Left ventricle myocardium inferior (tissue), 1 donor: ENCODE results near the gene PCSK6. TPM values are rescaled to one million over a fixed set of nuclear protein-coding genes. Genes with fewer than 3 reads are reported as not detected.

ENCODE experiments used
- DNase-seq: peaks from one replicate; pipeline ENCODE4 v3.0.0-alpha.2; 2020
- H3K27ac ChIP-seq: fragments of 200-600 bp; replicated peaks from 2 replicates; pipeline ENCODE4 v1.8.0; 2021
- H3K27me3 ChIP-seq: fragments of 200-600 bp; 2 replicates; pipeline ENCODE4 v1.8.0; 2021; ENCODE audit warnings: low read depth
- H3K36me3 ChIP-seq: fragments of 200-600 bp; 2 replicates; pipeline ENCODE4 v1.8.0; 2021
- H3K4me1 ChIP-seq: fragments of 200-600 bp; 2 replicates; pipeline ENCODE4 v1.8.0; 2021
- H3K4me3 ChIP-seq: fragments of 200-600 bp; 2 replicates; pipeline ENCODE4 v1.8.0; 2021; ENCODE audit warnings: mild to moderate bottlenecking, moderate library complexity
- H3K9me3 ChIP-seq: fragments of 200-600 bp; replicated peaks from 2 replicates; pipeline ENCODE4 v1.8.0; 2021
- CTCF ChIP-seq: fragments of 200-600 bp; IDR thresholded peaks from 2 replicates; pipeline ENCODE4 v1.8.0; 2021; ENCODE audit warnings: antibody characterized with exemption, mild to moderate bottlenecking, borderline replicate concordance
- intact Hi-C: fragments of 100-400 bp; cut with micrococcal nuclease; formaldehyde crosslinking; loops from one replicate; pipeline ENCODE4 v1.11.0; 2022
- total RNA-seq: library from RNA; stranded (reverse); fragmentation: NEBNext Ultra II Directional; extraction: Animal tissue kit (Norgen Biotek cat#: 25700); gene quantifications from one replicate; pipeline ENCODE4 v1.2.1, GENCODE V29; 2021
- donor health status: DM: no; HTN: yes; CAD: no; lungs with severe emphysema.

Gene PCSK6
- total RNA-seq, 1 donor from 2014 or later: 28.6 TPM

DNA sequence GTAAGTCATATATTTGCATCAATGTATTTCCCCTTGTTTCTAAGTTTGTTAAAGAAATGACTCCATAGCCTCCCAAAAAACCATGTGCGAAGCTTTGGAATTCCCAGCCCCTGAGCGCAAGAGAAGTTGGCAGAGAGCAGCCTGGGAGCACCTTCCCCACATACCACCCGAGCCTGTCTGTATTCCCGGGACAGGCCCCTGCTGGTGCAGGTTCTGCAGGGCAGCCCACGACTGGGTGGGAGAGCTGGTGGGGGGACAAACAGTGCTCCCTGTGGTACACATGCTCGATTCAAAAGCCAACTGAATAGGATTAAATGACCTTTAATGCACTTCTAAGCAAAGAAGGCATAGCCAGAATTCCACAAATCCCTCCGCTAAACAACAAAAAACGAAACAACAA, 119.8 kb downstream of the PCSK6 start:
- peaks cover 34% of the 10 kb centered on the region for H3K4me1 ChIP-seq
- peaks cover 14% of the 10 kb centered on the region for H3K36me3 ChIP-seq
- H3K27ac ChIP-seq: peak overlapping the region; percentile 95
- intact Hi-C loops: no loop called here
- no peaks in the 10 kb centered on the region for H3K27me3 ChIP-seq
- H3K9me3 ChIP-seq: peaks cover 6% of the 10 kb centered on the region
- no peak for TF ChIP-seq CTCF
- no peak overlapping the region for H3K4me3 ChIP-seq
- DNase-seq: no peak

DNA sequence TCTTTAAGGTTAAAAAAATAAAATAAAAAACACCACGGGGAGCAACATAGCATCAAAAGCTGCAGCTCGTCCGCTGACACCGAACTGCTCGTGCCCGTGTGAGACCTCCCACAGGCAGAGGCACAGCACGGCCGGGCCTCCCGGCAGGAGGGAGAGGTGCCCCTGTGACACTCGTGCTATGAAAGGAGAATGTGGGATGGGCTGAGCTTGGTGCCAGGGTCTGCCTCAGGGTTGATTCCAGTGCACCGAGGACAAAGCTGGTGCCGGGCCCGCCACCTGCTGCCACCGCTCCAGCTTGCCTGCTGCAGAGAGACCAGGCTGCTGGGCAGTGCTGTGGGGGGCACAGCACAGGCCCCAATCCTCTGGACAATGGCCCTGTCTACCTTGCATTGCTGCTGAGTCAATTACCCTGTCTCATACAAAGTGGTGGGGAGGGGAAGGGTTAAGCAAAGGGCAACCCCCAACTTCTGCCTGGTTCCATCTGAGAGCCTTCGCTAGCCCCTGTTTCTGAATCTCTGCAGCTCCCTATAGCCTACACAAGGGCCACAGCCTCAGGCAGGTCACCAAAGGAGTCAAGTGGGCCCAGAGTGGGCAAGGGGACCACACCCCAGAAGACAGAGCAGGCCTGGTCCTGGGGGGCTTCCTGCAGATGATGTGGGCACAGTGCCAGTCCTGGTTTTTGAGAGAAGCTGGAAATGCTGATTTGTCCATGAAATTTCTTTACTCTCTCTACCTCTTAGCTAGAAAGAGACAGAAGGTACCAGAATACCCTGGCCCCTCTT, 120.5 kb downstream of the PCSK6 start:
- Histone ChIP-seq H3K36me3 (peaks cover 16% of the 10 kb centered on the region), H3K4me1 (peaks cover 34% of the 10 kb centered on the region), H3K9me3 (peaks cover 8% of the 10 kb centered on the region), H3K27ac (peak overlapping the region; percentile 95), H3K4me3 (peak overlapping the region; percentile 55), H3K27me3 (no peaks in the 10 kb centered on the region)
- peak; percentile 18 for TF ChIP-seq CTCF
- intact Hi-C loops: no loop called here
- DNase-seq: peak; percentile 65

DNA sequence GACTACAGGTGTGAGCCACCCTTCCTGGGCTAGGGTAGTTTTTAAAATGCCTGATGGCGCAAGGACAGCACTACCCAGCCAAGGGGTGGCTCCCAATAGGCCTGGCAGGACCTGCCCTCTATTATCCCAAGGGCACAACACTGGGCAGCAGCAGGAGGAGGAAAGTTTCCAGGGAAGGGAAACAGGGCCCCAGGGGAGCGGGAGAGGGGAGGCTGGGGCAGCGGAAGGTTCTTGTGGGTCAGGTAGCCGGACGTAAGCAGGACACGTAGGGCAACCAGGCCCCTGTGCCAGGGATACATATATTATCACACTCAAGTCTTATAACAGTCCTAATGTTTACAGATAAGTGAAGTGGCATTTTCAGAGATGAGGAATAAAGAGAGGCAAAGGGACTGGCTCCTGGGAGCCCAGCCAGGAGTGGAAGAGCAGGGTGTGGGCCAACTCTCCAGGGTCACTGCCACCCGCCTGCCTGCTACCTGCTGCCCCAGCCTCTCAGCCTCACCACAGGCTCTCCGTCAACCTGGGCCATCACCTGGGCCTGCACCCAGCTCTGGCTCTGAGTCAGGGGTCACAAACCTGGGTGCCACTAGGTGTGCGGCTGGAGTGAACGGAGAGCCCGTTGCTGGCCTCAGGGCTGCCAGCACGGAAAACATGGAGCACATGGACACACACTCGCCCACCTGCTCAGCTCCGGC, 121.3 kb downstream of the PCSK6 start:
- Histone ChIP-seq H3K9me3 (peaks cover 8% of the 10 kb centered on the region), H3K27ac (peak overlapping the region; percentile 95), H3K4me3 (peak overlapping the region; percentile 55), H3K4me1 (peaks cover 34% of the 10 kb centered on the region), H3K36me3 (peaks cover 16% of the 10 kb centered on the region), H3K27me3 (no peaks in the 10 kb centered on the region)
- intact Hi-C loops: no loop called here
- TF ChIP-seq CTCF: no peak
- peak; percentile 69 for DNase-seq

DNA sequence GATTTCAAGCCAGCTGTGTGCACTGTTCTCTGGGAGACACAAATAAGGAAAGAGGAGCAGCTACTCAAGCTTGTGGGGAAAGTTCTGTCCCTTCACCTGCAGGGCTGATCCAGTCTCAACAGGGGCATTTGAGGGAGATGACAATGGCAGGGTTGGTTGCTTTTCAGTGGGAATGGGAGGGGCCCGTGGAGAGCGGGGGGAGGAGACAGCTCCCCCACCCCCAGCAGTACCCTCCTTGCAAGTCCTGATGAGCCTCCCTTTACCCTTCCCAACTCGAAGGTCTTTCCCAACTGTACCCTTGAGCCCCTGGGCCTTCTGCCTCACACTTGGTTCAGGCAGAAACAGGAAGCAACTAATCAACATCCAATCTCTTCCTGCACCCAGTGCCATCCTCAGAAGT, 122.7 kb downstream of the PCSK6 start:
- Histone ChIP-seq H3K36me3 (peaks cover 16% of the 10 kb centered on the region), H3K9me3 (peaks cover 8% of the 10 kb centered on the region), H3K4me3 (no peak overlapping the region), H3K4me1 (peaks cover 24% of the 10 kb centered on the region), H3K27me3 (no peaks in the 10 kb centered on the region), H3K27ac (peak overlapping the region; percentile 95)
- no peak for DNase-seq
- intact Hi-C loops: no loop called here
- no peak for TF ChIP-seq CTCF

DNA sequence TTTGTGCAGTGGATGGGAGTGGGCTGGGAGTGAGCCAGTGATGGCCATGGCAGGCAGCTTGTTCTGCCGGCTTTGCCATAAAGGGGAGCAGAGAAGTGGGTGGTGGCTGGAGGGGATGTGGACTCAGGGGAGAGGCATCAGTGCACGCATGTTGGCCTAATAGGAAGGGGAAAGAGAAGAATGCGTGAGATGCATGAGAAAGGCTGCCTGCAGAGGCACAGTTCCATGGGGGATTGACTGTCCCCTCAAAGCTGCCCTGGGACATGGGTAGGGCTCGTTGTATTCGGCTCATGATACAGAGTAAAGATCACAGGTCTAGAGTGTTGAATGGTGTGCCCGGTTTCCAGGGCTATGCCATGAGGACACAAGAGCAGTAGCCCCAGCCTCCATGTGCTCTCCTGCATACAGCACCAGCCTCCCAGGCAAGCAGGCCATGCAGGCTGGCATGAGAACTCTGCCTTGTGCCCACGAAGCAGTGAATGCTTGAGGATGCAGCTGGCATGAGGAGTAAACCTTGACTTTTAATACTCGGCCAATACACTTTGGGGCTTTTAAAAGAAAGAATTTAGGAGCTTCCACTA, 126.4 kb downstream of the PCSK6 start:
- peaks cover 16% of the 10 kb centered on the region for H3K36me3 ChIP-seq
- no peak overlapping the region for H3K4me3 ChIP-seq
- peaks cover 28% of the 10 kb centered on the region for H3K4me1 ChIP-seq
- peaks cover 8% of the 10 kb centered on the region for H3K9me3 ChIP-seq
- no peak overlapping the region for H3K27ac ChIP-seq
- no peak for TF ChIP-seq CTCF
- no peak for DNase-seq
- intact Hi-C loops: no loop called here
- no peaks in the 10 kb centered on the region for H3K27me3 ChIP-seq
